OCI-LY3 (cell line): ENCODE measurements around the gene ARMC8.

ENCODE experiments used
- CTCF ChIP-seq: fragments of 200-600, 300-600 bp; sonication (generic); IDR thresholded peaks from 2 replicates; pipeline ENCODE4 v1.5.1; 2014; ENCODE audit warnings: antibody characterized with exemption, low read length, low read depth
- EZH2phosphoT487 ChIP-seq: fragments of 200-600 bp; shearing (Covaris generic); IDR thresholded peaks from 2 replicates; pipeline ENCODE4 v1.6.1; 2018; ENCODE audit warnings: antibody characterized with exemption, mixed run types, low read depth

DNA sequence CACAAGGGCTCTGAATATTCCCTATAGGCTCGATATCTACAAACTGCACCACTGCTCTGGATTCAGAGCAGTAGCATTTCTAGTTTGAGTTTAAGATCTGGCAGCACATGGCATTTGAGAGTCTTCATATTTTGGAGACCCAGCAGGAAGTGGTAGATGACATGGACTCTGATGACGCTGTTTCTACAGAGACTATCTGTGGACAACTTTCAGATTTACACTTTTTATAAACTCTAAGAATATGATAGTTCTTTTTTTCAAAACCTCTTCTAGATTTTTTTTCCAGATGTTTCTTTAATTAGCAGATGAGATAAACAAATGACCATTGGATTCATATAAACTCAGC, 35.8 kb downstream of the ARMC8 start:
- TF ChIP-seq CTCF = no peak
- no peak for TF ChIP-seq EZH2phosphoT487
